Parathyroid adenoma (tissue), 2 donors: ENCODE data around the gene ADCY1.
"Not testable (repeated sequence)": the region's sequence is repeated elsewhere in the genome, so short reads cannot be mapped to it uniquely, and the experiment has no call there.

Experiments
- H2AFZ ChIP-seq: fragments of 300-600 bp; sonication (generic); one replicate; pipeline ENCODE4 v1.7.0; 2017; ENCODE audit warnings: antibody characterized with exemption, mild to moderate bottlenecking
- H3K27ac ChIP-seq: fragments of 300-600 bp; sonication (generic); one replicate; pipeline ENCODE4 v1.7.0; 2017
- H3K27me3 ChIP-seq: fragments of 300-600 bp; sonication (generic); one replicate; pipeline ENCODE4 v1.7.0; 2017; ENCODE audit warnings: low read length; ENCODE audit not compliant: control insufficient read depth, insufficient read depth
- H3K36me3 ChIP-seq: fragments of 300-600 bp; sonication (generic); one replicate; pipeline ENCODE4 v1.7.0; 2017; ENCODE audit warnings: low read length; ENCODE audit not compliant: control insufficient read depth, insufficient read depth
- H3K4me1 ChIP-seq: fragments of 300-600 bp; sonication (generic); one replicate; pipeline ENCODE4 v1.7.0; 2017; ENCODE audit warnings: control low read depth
- H3K4me2 ChIP-seq: fragments of 300-600 bp; sonication (generic); one replicate; pipeline ENCODE4 v1.7.0; 2017; ENCODE audit warnings: low read length
- H3K4me3 ChIP-seq: fragments of 300-600 bp; sonication (generic); one replicate; pipeline ENCODE4 v1.7.0; 2017; ENCODE audit warnings: low read depth, low read length
- H3K79me2 ChIP-seq: fragments of 300-600 bp; sonication (generic); one replicate; pipeline ENCODE4 v1.7.0; 2017; ENCODE audit warnings: control low read depth
- H3K9ac ChIP-seq: fragments of 300-600 bp; sonication (generic); one replicate; pipeline ENCODE4 v1.7.0; 2017; ENCODE audit warnings: mild to moderate bottlenecking
- H3K9me3 ChIP-seq: fragments of 300-600 bp; sonication (generic); one replicate; pipeline ENCODE4 v1.7.0; 2017; ENCODE audit warnings: low read length; ENCODE audit not compliant: control insufficient read depth
- CTCF ChIP-seq: fragments of 300-600 bp; sonication (generic); IDR thresholded peaks from one replicate; pipeline ENCODE4 v1.7.0; 2017; ENCODE audit warnings: antibody characterized with exemption, mild to moderate bottlenecking
- donor health status: primary hyperparathyroidism.

Gene ADCY1

GRCh38 chr7:45573661-45574415 is at the start of gene ADCY1:
TSS of gene ADCY1 (plus strand) at chr7:45574368. CDS start at chr7:45574544, 176 bp downstream.
- Histone ChIP-seq H3K4me1 (peaks cover 7% of the 10 kb centered on the region), H3K27me3 (no peaks in the 10 kb centered on the region), H3K9ac (no peak within 1 kb of the TSS), H3K36me3 (no peaks in the 10 kb centered on the region), H3K79me2 (no peaks in the 10 kb centered on the region), H3K4me3 (peak within 1 kb of the TSS; percentile 54), H3K9me3 (no peaks in the 10 kb centered on the region), H2AFZ (peak within 1 kb of the TSS; percentile 87), H3K4me2 (peak within 1 kb of the TSS; percentile 72), H3K27ac (no peak within 1 kb of the TSS)
- TF ChIP-seq CTCF = no peak

- H2AFZ ChIP-seq = no peak overlapping the region
- no peaks in the 10 kb centered on the region for H3K9me3 ChIP-seq
- H3K4me3 ChIP-seq = no peak overlapping the region
- H3K79me2 ChIP-seq = no peaks in the 10 kb centered on the region
- no peak overlapping the region for H3K27ac ChIP-seq
- H3K36me3 ChIP-seq = no peaks in the 10 kb centered on the region
- no peak for TF ChIP-seq CTCF
- no peak overlapping the region for H3K4me2 ChIP-seq
- H3K9ac ChIP-seq = no peak overlapping the region
- H3K4me1 ChIP-seq = no peaks in the 10 kb centered on the region
- H3K27me3 ChIP-seq = no peaks in the 10 kb centered on the region
These were observed 49.7 kb upstream of the ADCY1 start for GRCh38 chr7:45524445-45524844.

GRCh38 chr7:45525057-45525456 is 49.1 kb upstream of the ADCY1 start:
- H3K27me3 ChIP-seq = no peaks in the 10 kb centered on the region
- no peak overlapping the region for H3K9ac ChIP-seq
- H3K4me3 ChIP-seq = no peak overlapping the region
- H3K9me3 ChIP-seq = no peaks in the 10 kb centered on the region
- H3K36me3 ChIP-seq = no peaks in the 10 kb centered on the region
- H3K27ac ChIP-seq = no peak overlapping the region
- H3K79me2 ChIP-seq = no peaks in the 10 kb centered on the region
- H2AFZ ChIP-seq = no peak overlapping the region
- no peaks in the 10 kb centered on the region for H3K4me1 ChIP-seq
- no peak overlapping the region for H3K4me2 ChIP-seq
- TF ChIP-seq CTCF = no peak

GRCh38 chr7:45543473-45543872 is 30.7 kb upstream of the ADCY1 start:
- no peaks in the 10 kb centered on the region for H3K4me1 ChIP-seq
- no peak overlapping the region for H3K27ac ChIP-seq
- no peak overlapping the region for H3K4me3 ChIP-seq
- no peaks in the 10 kb centered on the region for H3K36me3 ChIP-seq
- H2AFZ ChIP-seq = no peak overlapping the region
- no peaks in the 10 kb centered on the region for H3K79me2 ChIP-seq
- no peak overlapping the region for H3K9ac ChIP-seq
- no peaks in the 10 kb centered on the region for H3K27me3 ChIP-seq
- no peaks in the 10 kb centered on the region for H3K9me3 ChIP-seq
- no peak overlapping the region for H3K4me2 ChIP-seq
- no peak for TF ChIP-seq CTCF

- not testable (repeated sequence) for H3K79me2 ChIP-seq, H3K27me3 ChIP-seq, H3K4me2 ChIP-seq, H3K27ac ChIP-seq, H3K4me1 ChIP-seq, H3K9ac ChIP-seq, H3K36me3 ChIP-seq, H3K9me3 ChIP-seq, H3K4me3 ChIP-seq, H2AFZ ChIP-seq
These were observed 29.0 kb upstream of the ADCY1 start for GRCh38 chr7:45545105-45545710.

GRCh38 chr7:45548917-45549316 is 25.3 kb upstream of the ADCY1 start:
- H3K36me3 ChIP-seq, H3K27ac ChIP-seq, H2AFZ ChIP-seq, H3K79me2 ChIP-seq, H3K4me3 ChIP-seq, H3K9ac ChIP-seq, H3K9me3 ChIP-seq, H3K4me2 ChIP-seq, H3K4me1 ChIP-seq, H3K27me3 ChIP-seq: not testable (repeated sequence)
